HG02943 (cell line): ENCODE data around the gene IGF2BP3.
"Not testable (repeated sequence)": the region's sequence is repeated elsewhere in the genome, so short reads cannot be mapped to it uniquely, and the experiment has no call there.

Source experiments
- ATAC-seq: cut with Tn5 transposase; IDR thresholded peaks from one replicate; pipeline ENCODE4 v1.9.1; 2021; ENCODE audit warnings: mild to moderate bottlenecking, low read depth, moderate library complexity; ENCODE audit not compliant: unreplicated experiment

Gene IGF2BP3

DNA sequence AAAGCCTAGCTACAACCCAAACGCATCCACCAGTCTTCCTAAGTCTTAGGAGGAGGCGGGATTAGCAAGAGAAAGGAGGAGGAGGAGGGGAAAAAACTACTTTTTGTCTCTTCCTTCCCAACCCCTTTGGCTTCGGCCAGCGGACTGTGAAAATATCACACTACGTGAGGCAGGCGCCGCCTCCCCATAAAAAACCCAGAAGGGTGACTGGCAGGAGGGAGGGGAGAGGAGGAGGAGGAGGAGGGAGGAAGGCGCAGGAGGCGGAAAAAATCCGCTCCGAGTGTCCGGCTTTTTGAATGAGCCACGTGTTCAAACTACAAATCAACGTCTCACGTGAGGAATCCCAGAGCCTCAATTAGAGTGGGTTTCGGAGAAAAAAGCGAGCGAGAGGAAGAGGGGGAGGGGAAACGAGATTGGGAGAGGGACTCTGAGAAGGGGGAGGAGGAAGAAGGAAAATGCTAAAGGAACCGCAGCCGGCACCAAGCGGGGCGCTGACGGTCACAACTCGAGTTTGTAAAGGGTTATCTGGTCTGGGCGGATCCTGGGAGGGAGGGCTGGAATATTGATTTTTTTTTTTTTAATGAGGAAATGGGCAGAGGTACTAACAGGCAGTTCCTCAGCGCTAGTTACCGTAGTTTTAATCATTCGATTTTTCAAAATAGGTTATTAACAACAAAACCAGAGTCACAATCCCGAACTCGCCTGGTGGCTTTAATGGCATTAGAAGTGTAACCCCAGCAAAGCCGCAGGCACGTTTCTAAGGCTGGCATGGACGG, at the start of gene IGF2BP3:
IGF2BP3 (minus strand) TSS at position 162 of the 776 bp plus-strand sequence. CDS start 381 bp downstream, outside the sequence.
- no peak for ATAC-seq

DNA sequence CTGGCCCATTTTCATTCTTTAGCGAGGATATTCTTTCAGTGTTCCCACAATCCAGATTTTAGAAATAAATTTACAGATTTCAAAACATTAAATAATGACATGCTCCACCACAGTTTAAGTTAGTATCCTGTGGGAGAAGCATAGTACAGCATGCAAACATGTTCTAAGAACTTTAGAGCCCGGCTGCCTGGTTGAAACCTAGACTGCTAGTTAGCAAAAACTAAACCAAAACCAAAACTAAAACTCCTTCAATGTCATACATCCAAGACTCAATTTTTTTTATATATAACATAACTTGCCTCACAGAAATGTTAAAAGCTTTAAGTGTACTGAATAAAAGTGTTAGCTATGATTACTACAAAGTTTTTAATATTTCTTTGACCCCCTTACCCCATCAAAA, 44.5 kb upstream of the IGF2BP3 start:
- ATAC-seq, result no peak

DNA sequence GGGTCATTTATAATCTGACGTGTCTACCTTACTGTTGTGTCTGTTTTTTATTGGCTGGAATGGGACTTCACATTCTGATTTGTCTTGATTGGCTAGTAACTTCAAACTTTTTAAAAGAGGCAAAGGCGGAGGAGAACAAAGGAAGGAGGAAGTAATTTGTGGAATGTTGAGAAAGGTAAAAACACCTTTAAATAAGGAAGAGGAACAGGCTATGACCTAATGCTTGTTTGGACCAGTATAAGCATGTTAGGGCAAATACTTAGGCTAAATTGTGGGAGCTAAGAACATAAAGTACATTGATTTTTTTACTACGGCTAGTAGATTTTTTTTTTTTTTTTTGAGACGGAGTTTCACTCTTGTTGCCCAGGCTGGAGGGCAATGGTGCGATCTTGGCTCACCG, 43.5 kb upstream of the IGF2BP3 start:
- ATAC-seq, result not testable (repeated sequence)

DNA sequence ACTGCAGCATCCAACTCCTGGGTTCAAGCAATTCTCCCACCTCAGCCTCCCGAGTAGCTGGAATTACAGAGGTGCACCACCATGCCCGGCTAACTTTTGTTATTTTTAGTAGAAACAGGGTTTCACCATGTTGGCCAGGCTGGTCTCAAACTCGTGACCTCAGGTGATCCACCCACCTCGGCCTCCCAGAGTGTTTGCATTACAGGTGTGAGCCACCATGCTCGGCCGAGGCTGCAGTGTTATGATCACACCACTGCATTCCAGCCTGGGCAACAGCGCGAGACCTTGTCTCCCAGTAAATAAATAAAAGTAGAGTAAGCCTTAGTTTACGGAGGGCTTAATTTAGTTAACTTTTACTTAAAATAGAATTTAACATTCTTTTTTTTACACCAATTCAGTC, 23.7 kb upstream of the IGF2BP3 start:
- ATAC-seq, result no peak

DNA sequence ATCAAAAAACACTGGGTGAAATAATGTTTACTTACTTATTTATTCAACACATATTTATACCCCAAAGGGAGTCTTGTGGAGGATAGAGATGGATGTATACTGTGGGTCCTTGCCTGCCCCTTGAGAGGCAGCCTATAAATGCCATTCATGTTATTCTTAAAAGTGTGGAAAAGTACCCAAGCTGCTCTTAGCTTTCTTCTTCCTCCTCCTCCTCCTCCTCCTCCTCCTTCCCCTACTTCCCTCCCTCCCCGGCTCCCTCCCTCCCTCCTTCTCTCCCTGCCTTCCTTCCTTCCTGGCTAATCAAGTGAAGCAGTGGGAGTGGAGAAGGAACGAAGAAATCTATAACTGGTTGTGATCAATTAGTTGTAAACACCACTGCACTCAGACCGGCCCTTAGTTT, 21.2 kb upstream of the IGF2BP3 start:
- ATAC-seq, result no peak

DNA sequence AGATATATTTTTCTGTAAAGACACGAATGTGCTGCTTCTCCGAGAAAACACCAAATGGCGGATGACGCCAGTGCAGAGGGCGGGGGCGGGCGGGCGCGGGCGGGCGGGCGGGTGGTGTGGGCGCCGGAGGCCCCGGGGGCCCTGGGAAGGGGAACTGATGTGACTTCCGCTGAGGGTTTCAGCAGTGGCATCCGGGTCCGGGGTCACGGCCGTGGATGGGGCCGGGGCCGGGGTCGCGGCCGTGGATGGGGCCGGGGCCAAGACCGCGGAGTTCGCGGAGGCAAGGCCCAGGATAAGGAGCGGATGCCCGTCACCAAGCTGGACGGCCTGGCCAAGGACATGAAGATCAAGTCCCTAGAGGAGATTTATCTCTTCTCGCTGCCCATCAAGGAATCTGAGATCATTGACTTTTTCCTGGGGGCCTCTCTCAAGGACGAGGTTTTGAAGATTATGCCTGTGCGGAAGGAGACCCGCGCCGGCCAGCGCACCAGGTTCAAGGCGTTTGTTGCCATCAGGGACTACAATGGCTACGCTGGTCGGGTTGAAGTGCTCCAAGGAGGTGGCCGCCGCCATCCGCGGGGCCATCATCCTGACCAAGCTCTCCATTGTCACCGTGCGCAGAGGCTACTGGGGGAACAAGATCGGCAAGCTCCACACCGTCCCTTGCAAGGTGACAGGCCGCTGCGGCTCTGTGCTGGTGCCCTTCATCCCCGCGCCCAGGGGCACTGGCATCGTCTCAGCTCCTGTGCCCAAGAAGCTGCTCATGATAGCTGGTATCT, 20.3 kb upstream of the IGF2BP3 start:
- peak; percentile 61 for ATAC-seq

DNA sequence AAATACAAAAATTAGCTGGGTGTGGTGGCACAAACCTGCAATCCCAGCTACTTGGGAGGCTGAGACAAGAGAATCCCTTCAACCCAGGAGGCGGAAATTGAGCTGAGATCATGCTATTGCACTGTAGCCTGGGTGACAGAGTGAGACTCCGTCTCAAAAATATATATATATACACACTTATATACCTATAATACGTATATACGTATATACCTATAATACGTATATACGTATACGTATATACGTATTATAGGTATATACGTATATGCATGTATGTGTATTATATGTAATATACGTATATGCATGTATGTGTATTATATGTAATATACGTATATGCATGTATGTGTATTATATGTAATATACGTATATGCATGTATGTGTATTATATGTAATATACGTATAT, 18.4 kb upstream of the IGF2BP3 start:
- not testable (repeated sequence) for ATAC-seq

DNA sequence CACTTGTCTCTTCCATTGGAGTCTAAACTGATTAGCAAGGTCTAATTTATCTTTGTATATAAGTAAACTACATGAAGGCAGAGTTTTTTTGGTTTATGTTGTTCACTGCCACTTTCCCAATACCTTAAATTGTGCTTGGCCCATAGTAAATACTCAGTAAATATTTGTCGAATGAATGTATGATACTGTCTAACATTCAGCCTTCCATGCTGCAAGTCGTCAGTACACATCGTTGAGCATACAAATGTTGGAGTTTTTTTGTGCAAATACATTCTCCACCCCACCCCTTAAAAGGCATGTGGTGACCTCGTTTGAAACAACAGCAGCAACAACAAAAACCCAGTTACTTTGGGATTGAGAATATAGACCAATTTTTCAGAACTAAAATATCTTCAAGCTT, 17.4 kb upstream of the IGF2BP3 start:
- ATAC-seq, result no peak

DNA sequence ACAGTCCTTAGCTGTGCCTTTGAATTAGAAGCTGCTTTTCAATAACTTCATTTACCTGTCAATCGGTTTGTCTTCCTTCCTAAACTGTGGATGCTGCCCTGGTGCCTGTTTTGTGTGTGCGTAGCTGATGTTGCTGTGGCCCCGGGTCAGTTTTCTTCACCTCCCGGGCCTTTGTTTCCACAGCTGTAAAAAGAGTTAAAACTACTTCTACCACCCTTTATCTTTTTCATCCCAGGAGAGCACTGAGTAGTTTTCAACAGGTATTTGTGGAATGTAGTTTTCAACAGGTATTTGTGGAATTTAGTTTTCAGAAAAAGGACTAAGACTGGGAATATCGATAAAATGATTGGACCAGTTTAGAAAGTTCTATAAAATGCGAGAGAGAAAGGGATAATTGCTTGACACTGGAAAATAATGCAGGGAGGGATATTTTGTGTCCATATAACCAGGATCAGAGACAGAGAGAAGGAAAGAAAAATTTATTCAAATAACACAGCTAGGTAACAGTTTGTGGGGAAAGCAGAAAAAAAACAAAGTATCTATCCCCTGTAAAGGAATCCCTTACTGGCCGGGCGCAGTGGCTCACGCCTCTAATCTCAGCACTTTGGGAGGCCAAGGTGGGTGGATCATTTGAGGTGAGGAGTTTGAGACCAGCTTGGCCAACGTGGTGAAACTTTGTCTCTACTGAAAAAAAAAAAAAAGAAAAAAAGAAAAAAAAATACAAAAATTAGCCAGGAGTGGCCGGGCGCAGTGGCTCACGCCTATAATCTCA, 15.9 kb upstream of the IGF2BP3 start:
- no peak for ATAC-seq

DNA sequence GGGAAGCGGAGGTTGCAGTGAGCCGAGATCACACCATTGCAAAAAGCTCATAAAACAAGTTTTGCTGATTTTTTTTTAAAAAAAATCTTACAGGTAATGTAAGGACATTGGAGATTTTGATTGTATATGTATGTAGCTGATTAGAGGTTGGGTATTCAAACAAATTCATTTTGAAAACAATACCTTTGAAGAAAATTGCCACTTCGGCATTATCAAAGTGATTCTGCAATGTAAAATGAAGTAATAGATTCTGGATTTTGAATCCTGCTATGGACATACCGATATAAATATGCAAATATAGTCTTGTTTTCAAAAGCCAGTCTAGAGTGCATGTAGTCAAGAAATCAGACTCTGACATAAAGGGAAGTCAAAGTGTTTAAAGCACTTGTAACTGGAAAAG, 12.4 kb upstream of the IGF2BP3 start:
- no peak for ATAC-seq

DNA sequence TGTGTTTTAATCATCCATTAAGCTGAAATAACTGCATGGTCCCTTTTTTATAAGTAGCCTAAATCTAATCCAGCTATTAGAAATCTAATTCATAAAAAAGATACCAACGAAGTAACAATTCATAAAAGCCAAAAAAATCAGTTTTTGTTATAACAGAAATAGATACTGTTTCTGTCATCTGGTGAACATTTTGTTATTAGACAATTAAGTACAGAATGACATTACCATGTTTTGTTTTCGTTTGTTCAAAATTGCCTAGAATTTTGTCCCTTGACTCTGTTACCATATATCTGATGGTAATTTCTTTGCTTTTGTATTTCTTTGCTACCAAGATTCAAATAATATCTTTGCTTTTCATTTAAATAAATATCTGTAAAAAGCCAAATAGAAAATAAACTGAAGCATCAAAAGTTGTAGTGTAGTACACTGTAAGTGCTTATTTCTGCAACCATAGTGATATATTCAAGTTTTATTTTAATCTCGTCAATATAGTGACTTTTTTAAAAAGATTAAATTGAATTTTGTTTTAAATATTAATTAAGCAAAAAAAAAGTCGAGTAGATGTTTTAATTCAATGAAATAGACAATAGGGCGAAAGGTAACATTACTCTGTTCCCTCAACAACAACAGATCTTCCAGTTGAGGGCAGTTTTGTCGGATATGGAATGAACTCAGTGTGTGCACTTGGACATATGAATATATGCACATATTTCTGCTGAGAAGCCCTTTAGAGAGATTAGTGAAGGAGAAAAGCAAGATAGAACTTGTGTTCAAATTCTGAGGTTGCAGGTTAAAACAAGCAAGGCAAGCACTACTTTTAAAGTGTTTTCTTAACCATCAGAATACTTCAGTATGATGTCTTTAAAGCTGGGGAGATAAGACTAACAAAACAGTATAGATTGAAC, 7.9 kb upstream of the IGF2BP3 start:
- no peak for ATAC-seq

DNA sequence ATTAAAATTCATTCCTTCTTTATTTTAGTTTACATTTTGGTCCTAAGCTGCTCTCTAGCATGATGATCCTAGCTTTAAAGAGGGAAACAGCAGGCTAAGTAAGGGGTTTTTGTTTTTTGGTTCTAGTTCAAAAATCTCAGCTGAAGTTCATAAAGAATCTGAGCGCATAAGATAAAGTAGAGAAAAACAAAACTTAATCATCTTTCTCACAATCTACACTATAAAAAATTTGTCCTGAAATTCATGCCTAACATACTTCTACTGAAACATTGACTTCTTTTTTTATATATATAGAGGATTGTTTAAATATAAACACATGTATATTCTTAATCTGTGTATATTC, 6.8 kb upstream of the IGF2BP3 start:
- no peak for ATAC-seq

DNA sequence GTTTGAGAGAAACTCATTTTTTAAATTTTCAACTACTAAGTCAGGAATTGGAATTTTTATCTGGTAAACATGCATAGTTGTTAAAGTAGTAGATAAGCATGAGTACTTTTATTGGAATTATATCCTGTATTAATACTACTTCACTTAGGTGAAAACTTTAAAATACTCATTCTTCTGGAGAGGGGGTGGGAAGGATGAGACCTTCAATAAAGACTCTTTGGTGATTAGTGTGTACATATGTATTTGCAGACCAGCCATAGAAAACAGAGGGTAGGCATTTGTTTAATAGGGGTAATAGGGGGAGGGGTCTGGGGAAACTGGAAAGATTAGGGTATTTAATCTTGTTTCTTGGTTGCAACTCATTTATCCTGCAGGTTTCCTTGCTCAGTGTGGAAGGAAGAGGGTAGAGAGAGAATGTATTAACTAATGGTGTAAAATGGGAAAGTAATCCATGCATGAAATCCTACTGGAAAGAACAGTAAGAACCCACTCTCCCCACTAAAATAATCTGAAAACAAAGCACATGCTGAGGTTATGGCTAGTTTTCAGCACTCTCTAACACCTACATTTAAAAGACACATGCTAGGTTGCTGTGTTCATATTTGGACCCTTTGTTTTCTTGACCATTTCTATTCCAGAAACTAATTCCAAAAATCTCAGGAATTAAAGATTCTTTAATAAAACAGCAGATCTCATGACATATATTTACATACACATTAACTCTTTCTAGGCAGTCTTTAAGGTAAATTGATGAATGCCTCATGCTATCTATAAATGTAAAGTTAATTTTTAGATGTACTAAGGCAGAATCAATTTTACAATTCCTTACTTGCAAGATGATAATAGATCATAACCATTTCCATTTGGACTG, 6.2 kb upstream of the IGF2BP3 start:
- no peak for ATAC-seq

DNA sequence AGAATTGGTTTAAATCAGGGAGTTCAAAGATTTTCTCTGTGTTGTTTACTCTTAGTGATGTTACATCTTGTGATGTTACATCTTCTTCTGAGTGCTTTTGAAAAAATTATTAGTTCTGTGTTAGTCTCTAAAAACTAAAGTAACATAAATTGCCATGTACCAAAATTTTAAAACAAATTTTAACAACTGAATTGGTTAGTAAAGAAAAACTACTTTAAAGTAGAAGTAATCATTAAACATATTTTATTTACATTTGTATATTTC, 5.2 kb upstream of the IGF2BP3 start:
- ATAC-seq, result no peak

DNA sequence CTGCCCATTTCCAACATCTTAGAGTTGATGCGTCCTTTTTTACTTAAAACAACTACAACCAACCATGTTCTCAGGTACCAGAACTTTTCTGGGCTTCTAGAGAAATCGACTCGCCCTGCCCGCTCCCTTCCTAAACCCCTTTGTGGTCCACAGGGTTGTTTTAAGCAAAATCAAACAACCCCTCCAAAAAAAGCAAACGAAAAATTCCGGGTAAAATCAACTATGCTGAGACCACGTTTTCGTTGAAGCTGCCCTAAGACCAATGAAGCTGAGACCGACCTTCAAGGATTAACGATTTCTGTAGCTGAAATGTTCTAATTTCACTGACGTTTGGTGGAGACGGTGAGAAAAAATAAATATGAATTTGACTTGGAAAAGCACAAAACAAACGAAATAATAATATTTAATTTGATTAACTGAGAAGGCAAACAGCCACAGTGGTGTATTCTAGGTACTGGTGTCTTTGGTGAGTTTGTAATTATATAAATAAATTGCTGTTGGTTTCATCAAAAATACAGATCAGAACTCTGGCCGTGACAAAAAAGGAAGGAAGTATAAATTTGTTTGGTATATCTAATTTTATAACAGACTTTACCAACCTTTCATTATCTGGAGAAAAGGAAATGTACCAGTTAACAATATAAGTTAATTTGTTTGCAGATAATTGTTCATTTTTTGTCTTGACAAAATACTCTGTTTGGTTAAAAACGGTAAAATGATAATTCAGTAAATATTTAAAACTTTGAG, 4.7 kb upstream of the IGF2BP3 start:
- ATAC-seq, result no peak

DNA sequence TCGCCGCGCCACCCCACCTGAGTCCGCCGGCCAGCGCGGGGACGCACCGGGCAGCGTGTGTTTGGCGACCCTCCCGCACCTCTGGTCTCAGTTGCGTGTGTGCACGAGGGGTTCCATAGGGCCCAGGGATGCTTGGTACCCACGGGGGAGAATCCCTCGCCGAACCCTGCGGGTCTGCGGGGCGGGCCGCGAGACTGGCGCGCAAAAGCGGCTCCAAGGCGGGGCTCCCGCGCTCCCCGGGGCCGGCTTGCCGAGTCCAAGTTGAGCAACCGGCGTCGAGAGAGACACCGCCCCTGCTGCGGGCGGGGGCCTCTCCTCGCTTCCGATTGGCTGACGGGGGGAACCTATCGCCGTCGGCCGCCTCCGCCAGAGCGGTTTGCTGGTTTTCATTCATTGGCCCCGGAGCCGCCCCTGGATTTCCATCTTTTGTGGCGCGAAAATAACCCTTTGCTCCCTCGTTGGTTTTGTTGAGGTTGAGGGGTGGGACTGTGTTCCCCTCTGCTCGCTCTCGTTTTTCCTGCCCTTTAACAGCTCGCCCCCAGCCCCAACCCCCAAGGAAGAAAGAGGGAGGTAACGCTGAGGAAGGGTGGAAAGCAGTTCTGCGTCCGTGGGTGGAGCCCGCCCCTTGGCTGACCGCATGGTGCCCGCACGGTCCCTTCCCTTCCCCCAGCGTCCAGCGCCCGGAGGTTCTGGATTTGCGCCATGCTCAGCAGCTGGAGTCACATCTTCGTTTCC, 4.0 kb upstream of the IGF2BP3 start:
- peak; percentile 64 for ATAC-seq

DNA sequence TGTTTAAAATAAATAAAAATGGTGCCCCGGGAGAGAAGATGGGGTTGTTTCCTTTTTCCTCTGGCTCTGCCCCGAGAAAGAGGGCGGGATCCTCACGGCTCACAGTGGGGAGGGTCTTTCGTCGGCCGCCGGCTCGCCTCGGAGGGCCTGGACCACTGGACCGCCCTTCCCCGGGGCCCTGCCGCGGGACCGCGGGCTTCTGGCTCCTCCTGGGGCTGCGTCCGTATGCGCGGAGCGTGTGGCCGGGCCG, 3.5 kb upstream of the IGF2BP3 start:
- peak; percentile 28 for ATAC-seq
